ENCODE measurements around the gene FBN3.

The FBN3 gene

DNA sequence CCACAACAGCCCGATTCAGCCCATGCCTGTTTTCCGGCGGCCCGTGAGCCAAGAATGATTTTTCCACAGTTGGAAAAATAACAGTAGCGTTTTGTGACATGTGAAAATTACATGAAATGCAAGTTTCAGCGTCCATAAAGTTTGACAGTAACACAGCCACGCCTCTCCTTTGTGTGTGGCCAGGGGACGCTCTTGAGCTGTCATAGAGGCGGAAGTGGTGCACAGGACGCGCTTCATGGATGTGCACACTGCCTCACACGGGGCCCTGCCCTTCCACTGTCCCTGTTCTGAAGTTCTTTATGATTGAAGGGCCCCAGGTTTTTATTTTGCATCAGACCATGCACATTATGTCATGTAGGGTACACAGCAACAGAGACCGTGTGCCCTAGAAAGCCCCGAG lies 131.6 kb downstream of the FBN3 start:
- Histone ChIP-seq H3K4me1 (ENCODE audit: control insufficient read depth, insufficient read depth, low read length) (no peaks in the 10 kb centered on the region), H3K27me3 (ENCODE audit: control insufficient read depth, insufficient read depth, low read length) (no peaks in the 10 kb centered on the region), H3K36me3 (ENCODE audit: insufficient read depth, low read length) (no peaks in the 10 kb centered on the region), H3K4me3 (ENCODE audit: low read length) (no peak overlapping the region), H3K9ac (ENCODE audit: low read depth, low read length) (no peak overlapping the region), H3K4me2 (ENCODE audit: low read length) (no peak overlapping the region), H3K9me3 (replicated peaks; ENCODE audit: low read length) (no peaks in the 10 kb centered on the region)

All from skeletal muscle satellite cell (primary cell).